WTC11 (cell line): ENCODE measurements around the gene ADAMTSL4.

Experiments
- CREB1 ChIP-seq: sonication (generic); formaldehyde crosslinking; IDR thresholded peaks from 2 replicates; pipeline ENCODE4 v1.8.0; 2023; ENCODE audit warnings: mild to moderate bottlenecking, missing genetic modification reagents
- E2F1 ChIP-seq: sonication (generic); formaldehyde crosslinking; IDR thresholded peaks from 2 replicates; pipeline ENCODE4 v1.8.0; 2022; ENCODE audit warnings: mild to moderate bottlenecking, missing genetic modification reagents
- JUN ChIP-seq: sonication (generic); formaldehyde crosslinking; IDR thresholded peaks from 2 replicates; pipeline ENCODE4 v1.8.0; 2023; ENCODE audit warnings: mild to moderate bottlenecking, missing genetic modification reagents
- NFYB ChIP-seq: sonication (generic); formaldehyde crosslinking; conservative IDR thresholded peaks from 2 replicates; pipeline ENCODE4 v1.8.0; 2022; ENCODE audit warnings: low read depth, missing genetic modification reagents
- NR2C2 ChIP-seq: sonication (generic); formaldehyde crosslinking; IDR thresholded peaks from 2 replicates; pipeline ENCODE4 v1.8.0; 2022; ENCODE audit warnings: mild to moderate bottlenecking, missing genetic modification reagents
- SP1 ChIP-seq: sonication (generic); formaldehyde crosslinking; conservative IDR thresholded peaks from 2 replicates; pipeline ENCODE4 v1.8.1; 2022; ENCODE audit warnings: missing genetic modification reagents
- TF ChIP-seq, protein P1 (sequence below): fragments of 200-600 bp; IDR thresholded peaks from 2 replicates; pipeline ENCODE4 v1.8.0; 2022; ENCODE audit warnings: antibody characterized with exemption
- TF ChIP-seq, protein P2 (sequence below): fragments of 250-450 bp; sonication (Bioruptor Pico); conservative IDR thresholded peaks from 2 replicates; pipeline ENCODE4 v1.9.0; 2021; ENCODE audit warnings: mild to moderate bottlenecking
- TF ChIP-seq, protein P3 (sequence below): sonication (generic); formaldehyde crosslinking; IDR thresholded peaks from 2 replicates; pipeline ENCODE4 v1.8.0; 2022; ENCODE audit warnings: mild to moderate bottlenecking, missing genetic modification reagents
- TF ChIP-seq, protein P4 (sequence below): fragments of 250-450 bp; sonication (Bioruptor Pico); IDR thresholded peaks from 2 replicates; pipeline ENCODE4 v2.1.2; 2022; ENCODE audit warnings: mild to moderate bottlenecking, moderate library complexity
- TF ChIP-seq, protein P5 (sequence below): sonication (generic); formaldehyde crosslinking; IDR thresholded peaks from 2 replicates; pipeline ENCODE4 v1.8.1; 2023; ENCODE audit warnings: mild to moderate bottlenecking, missing genetic modification reagents, moderate library complexity

GRCh38 chr1:150555971-150556865 lies 7.0 kb downstream of the ADAMTSL4 start:
- TF ChIP-seq, protein P1, sequence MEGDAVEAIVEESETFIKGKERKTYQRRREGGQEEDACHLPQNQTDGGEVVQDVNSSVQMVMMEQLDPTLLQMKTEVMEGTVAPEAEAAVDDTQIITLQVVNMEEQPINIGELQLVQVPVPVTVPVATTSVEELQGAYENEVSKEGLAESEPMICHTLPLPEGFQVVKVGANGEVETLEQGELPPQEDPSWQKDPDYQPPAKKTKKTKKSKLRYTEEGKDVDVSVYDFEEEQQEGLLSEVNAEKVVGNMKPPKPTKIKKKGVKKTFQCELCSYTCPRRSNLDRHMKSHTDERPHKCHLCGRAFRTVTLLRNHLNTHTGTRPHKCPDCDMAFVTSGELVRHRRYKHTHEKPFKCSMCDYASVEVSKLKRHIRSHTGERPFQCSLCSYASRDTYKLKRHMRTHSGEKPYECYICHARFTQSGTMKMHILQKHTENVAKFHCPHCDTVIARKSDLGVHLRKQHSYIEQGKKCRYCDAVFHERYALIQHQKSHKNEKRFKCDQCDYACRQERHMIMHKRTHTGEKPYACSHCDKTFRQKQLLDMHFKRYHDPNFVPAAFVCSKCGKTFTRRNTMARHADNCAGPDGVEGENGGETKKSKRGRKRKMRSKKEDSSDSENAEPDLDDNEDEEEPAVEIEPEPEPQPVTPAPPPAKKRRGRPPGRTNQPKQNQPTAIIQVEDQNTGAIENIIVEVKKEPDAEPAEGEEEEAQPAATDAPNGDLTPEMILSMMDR: no peak
- TF ChIP-seq CREB1 (CRISPR knock-in tag) (no peak), SP1 (no peak), NFYB (CRISPR knock-in tag) (no peak), JUN (CRISPR knock-in tag) (no peak), NR2C2 (no peak), E2F1 (CRISPR knock-in tag) (no peak)
- TF ChIP-seq, protein P2, sequence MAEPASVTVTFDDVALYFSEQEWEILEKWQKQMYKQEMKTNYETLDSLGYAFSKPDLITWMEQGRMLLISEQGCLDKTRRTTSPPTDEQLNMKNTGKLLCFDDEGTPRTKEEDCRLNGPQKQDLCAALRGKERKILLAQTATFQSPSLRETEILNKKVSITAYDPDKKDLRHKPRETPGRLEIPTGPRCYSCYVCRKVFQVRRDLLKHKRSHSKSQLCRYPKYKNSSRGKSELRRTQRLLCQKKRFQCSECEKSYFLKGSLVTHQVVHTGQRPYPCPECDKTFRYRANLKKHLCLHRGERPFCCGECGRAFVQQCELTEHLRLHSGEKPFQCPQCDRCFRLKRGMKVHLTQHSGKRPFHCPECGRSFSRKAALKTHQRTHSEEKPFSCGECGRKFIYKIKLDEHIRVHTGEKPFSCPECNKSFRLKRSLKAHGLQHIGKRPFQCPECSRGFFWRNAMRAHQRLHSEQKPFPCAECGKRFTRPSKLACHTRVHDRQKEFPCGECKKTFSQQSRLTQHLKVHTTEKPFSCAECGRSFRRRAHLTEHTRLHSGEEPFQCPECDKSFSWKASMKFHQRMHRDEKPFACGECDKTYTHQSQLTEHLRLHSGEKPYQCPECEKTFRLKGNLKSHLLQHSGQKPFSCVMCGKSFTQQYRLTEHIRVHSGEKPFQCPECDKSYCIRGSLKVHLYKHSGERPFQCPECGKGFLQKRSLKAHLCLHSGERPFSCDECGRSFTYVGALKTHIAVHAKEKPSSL (CRISPR knock-in tag): no peak
- TF ChIP-seq, protein P3, sequence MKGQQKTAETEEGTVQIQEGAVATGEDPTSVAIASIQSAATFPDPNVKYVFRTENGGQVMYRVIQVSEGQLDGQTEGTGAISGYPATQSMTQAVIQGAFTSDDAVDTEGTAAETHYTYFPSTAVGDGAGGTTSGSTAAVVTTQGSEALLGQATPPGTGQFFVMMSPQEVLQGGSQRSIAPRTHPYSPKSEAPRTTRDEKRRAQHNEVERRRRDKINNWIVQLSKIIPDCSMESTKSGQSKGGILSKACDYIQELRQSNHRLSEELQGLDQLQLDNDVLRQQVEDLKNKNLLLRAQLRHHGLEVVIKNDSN (CRISPR knock-in tag): no peak
- TF ChIP-seq, protein P4, sequence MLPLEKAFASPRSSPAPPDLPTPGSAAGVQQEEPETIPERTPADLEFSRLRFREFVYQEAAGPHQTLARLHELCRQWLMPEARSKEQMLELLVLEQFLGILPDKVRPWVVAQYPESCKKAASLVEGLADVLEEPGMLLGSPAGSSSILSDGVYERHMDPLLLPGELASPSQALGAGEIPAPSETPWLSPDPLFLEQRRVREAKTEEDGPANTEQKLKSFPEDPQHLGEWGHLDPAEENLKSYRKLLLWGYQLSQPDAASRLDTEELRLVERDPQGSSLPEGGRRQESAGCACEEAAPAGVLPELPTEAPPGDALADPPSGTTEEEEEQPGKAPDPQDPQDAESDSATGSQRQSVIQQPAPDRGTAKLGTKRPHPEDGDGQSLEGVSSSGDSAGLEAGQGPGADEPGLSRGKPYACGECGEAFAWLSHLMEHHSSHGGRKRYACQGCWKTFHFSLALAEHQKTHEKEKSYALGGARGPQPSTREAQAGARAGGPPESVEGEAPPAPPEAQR (CRISPR knock-in tag): no peak
- TF ChIP-seq, protein P5, sequence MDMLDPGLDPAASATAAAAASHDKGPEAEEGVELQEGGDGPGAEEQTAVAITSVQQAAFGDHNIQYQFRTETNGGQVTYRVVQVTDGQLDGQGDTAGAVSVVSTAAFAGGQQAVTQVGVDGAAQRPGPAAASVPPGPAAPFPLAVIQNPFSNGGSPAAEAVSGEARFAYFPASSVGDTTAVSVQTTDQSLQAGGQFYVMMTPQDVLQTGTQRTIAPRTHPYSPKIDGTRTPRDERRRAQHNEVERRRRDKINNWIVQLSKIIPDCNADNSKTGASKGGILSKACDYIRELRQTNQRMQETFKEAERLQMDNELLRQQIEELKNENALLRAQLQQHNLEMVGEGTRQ: no peak
